ENCODE data around the gene UQCRC1.
"Not testable (repeated sequence)": the region's sequence is repeated elsewhere in the genome, so short reads cannot be mapped to it uniquely, and the experiment has no call there.

UQCRC1 gene

GRCh38 chr3:48553886-48554845, 55.3 kb downstream of the UQCRC1 start:
- no peak for DNase-seq (ENCODE audit: low read depth)

GRCh38 chr3:48553361-48553760, 56.1 kb downstream of the UQCRC1 start:
- DNase-seq (ENCODE audit: low read depth), result no peak

- DNase-seq (ENCODE audit: low read depth), result no peak
Measured at GRCh38 chr3:48552111-48552951, 57.1 kb downstream of the UQCRC1 start.

- not testable (repeated sequence) for DNase-seq (ENCODE audit: low read depth)
Measured at GRCh38 chr3:48551651-48552050, 57.8 kb downstream of the UQCRC1 start.

Measured in HS-27A (cell line).